H1 (cell line): Measurements from ENCODE around the gene AGBL1. TPM values are rescaled to one million over a fixed set of nuclear protein-coding genes. Genes with fewer than 3 reads are reported as not detected.

Source experiments
- CTCF ChIA-PET: fragments of 300-600 bp; sonication (Branson Sonifier 250); formaldehyde crosslinking; loops from one replicate; lab custom pipeline; 2021; ENCODE audit not compliant: partially characterized antibody; lab: Charles Lee
- POLR2A ChIA-PET: fragments of 300-600 bp; sonication (Branson Sonifier 250); formaldehyde crosslinking; loops from one replicate; lab custom pipeline; 2021; ENCODE audit warnings: inconsistent platforms; ENCODE audit not compliant: partially characterized antibody; lab: Charles Lee
- DNase-seq, 2 experiments: peaks; one replicate each; pipeline versions ENCODE4 v3.0.0 to v3.0.0-alpha.2; 2010 to 2022; ENCODE audit warnings: low spot score in 2 of 2, low read depth in 1 of 2, mixed read lengths in 1 of 2
- FAIRE-seq: peaks from 2 replicates; lab custom pipeline; 2011; peaks lifted over from hg19 to GRCh38; lab: Jason Lieb, UNC
- H2AFZ ChIP-seq: 2 replicates; pipeline ENCODE4 v1.8.1; 2012; ENCODE audit warnings: low read length, inconsistent platforms
- H2AK5ac ChIP-seq: 2 replicates; pipeline ENCODE4 v1.6.1; 2013; ENCODE audit warnings: low read depth, low read length
- H2BK120ac ChIP-seq: replicated peaks from 2 replicates; pipeline ENCODE3; 2013; ENCODE audit warnings: low read depth, low read length, inconsistent platforms
- H2BK12ac ChIP-seq: 2 replicates; pipeline ENCODE4 v1.6.1; 2013; ENCODE audit warnings: low read depth, low read length
- H2BK15ac ChIP-seq: 2 replicates; pipeline ENCODE4 v1.6.1; 2013; ENCODE audit warnings: low read length
- H2BK20ac ChIP-seq: 2 replicates; pipeline ENCODE4 v1.6.1; 2013; ENCODE audit warnings: low read length
- H2BK5ac ChIP-seq: 2 replicates; pipeline ENCODE4 v1.6.1; 2013; ENCODE audit warnings: low read depth, low read length
- H3K14ac ChIP-seq: 2 replicates; pipeline ENCODE4 v1.6.1; 2013; ENCODE audit warnings: inconsistent platforms; ENCODE audit not compliant: insufficient read length
- H3K18ac ChIP-seq: 2 replicates; pipeline ENCODE4 v1.6.1; 2013; ENCODE audit warnings: low read length; ENCODE audit errors: extremely low read depth
- H3K23ac ChIP-seq: 2 replicates; pipeline ENCODE4 v1.6.1; 2013; ENCODE audit warnings: inconsistent platforms; ENCODE audit not compliant: insufficient read length
- H3K23me2 ChIP-seq: 2 replicates; pipeline ENCODE4 v1.6.1; 2013; ENCODE audit warnings: low read depth, low read length
- H3K27ac ChIP-seq: 2 replicates; pipeline ENCODE4 v1.6.1; 2011; ENCODE audit warnings: low read depth, low read length, inconsistent platforms
- H3K27me3 ChIP-seq, 4 experiments: replicated peaks in 1 of 4; 1 replicate in 1 of 4; 2 replicates in 3 of 4; pipeline versions ENCODE4 v1.6.1 to v1.8.1; 2011 to 2013; ENCODE audit warnings: low read length in 3 of 4, mild to moderate bottlenecking in 3 of 4, inconsistent platforms in 2 of 4, mixed read lengths in 2 of 4, moderate library complexity in 1 of 4; ENCODE audit not compliant: control insufficient read depth in 3 of 4, insufficient read depth in 3 of 4; ENCODE audit errors: extremely low read depth in 1 of 4
- H3K36me3 ChIP-seq, 4 experiments: 2 replicates each; pipeline versions ENCODE4 v1.6.1 to v1.8.1; 2011 to 2013; ENCODE audit warnings: mild to moderate bottlenecking in 4 of 4, low read length in 3 of 4, moderate library complexity in 2 of 4, control low read depth in 1 of 4, inconsistent platforms in 1 of 4; ENCODE audit not compliant: insufficient read depth in 4 of 4, control insufficient read depth in 2 of 4
- H3K4ac ChIP-seq: replicated peaks from 2 replicates; pipeline ENCODE3; 2013; ENCODE audit warnings: low read length, low read depth, mixed read lengths, inconsistent platforms; ENCODE audit not compliant: insufficient read length
- H3K4me1 ChIP-seq, 4 experiments: replicated peaks in 1 of 4; 1 replicate in 1 of 4; 2 replicates in 3 of 4; pipeline versions ENCODE4 v1.6.1 to v1.8.1; 2011 to 2013; ENCODE audit warnings: low read length in 3 of 4, inconsistent platforms in 2 of 4, mixed read lengths in 1 of 4; ENCODE audit not compliant: insufficient read depth in 4 of 4, control insufficient read depth in 3 of 4
- H3K4me2 ChIP-seq, 2 experiments: 2 replicates each; pipeline versions ENCODE4 v1.6.1 to v1.8.1; 2011 to 2013; ENCODE audit warnings: low read depth in 2 of 2, low read length in 2 of 2, control low read depth in 1 of 2, inconsistent platforms in 1 of 2, mild to moderate bottlenecking in 1 of 2; ENCODE audit not compliant: insufficient read depth in 1 of 2
- H3K4me3 ChIP-seq, 4 experiments: fragments of 200-600, 300-600 bp in 1 of 4; sonication (generic), shearing (Covaris generic), sonication (Bioruptor Twin) in 1 of 4; 2 replicates each; pipeline versions ENCODE4 v1.5.1 to v1.8.1; 2011 to 2016; ENCODE audit warnings: low read length in 4 of 4, low read depth in 3 of 4, control low read depth in 2 of 4, inconsistent platforms in 2 of 4, mild to moderate bottlenecking in 2 of 4, mixed read lengths in 1 of 4, moderate library complexity in 1 of 4; ENCODE audit not compliant: insufficient read depth in 2 of 4; ENCODE audit errors: extremely low read depth in 1 of 4
- H3K56ac ChIP-seq: replicated peaks from 2 replicates; pipeline ENCODE3; 2013; ENCODE audit warnings: low read depth, mild to moderate bottlenecking, mixed read lengths, low read length, inconsistent platforms; ENCODE audit not compliant: insufficient read length
- H3K79me1 ChIP-seq: 2 replicates; pipeline ENCODE4 v1.6.1; 2013; ENCODE audit warnings: low read depth, low read length, control low read depth
- H3K79me2 ChIP-seq, 2 experiments: 2 replicates each; pipeline versions ENCODE4 v1.6.1 to v1.8.1; 2012 to 2013; ENCODE audit warnings: low read length in 2 of 2, mild to moderate bottlenecking in 2 of 2, inconsistent platforms in 1 of 2; ENCODE audit not compliant: insufficient read depth in 2 of 2, control insufficient read depth in 1 of 2
- H3K9ac ChIP-seq, 4 experiments: replicated peaks in 1 of 4; 1 replicate in 1 of 4; 2 replicates in 3 of 4; pipeline versions ENCODE4 v1.6.1 to v1.8.1; 2011 to 2013; ENCODE audit warnings: low read depth in 3 of 4, low read length in 3 of 4, control low read depth in 2 of 4, mild to moderate bottlenecking in 2 of 4, moderate library complexity in 2 of 4, inconsistent platforms in 1 of 4; ENCODE audit errors: extremely low read depth in 1 of 4
- H3K9me3 ChIP-seq, 2 experiments: 2 replicates each; pipeline versions ENCODE4 v1.6.1 to v1.8.1; 2012 to 2013; ENCODE audit warnings: mild to moderate bottlenecking in 2 of 2, moderate library complexity in 2 of 2, control low read depth in 1 of 2, inconsistent platforms in 1 of 2, low read depth in 1 of 2, low read length in 1 of 2, mixed read lengths in 1 of 2; ENCODE audit not compliant: insufficient read depth in 2 of 2
- H4K20me1 ChIP-seq, 2 experiments: replicated peaks in 1 of 2; 2 replicates each; pipeline versions ENCODE3 to v1.8.1; 2011 to 2013; ENCODE audit warnings: inconsistent platforms in 2 of 2, low read length in 2 of 2, mild to moderate bottlenecking in 1 of 2; ENCODE audit not compliant: insufficient read depth in 2 of 2, control insufficient read depth in 1 of 2
- H4K5ac ChIP-seq: 2 replicates; pipeline ENCODE4 v1.6.1; 2013; ENCODE audit warnings: low read length, low read depth, mixed read lengths, inconsistent platforms; ENCODE audit not compliant: insufficient read length
- H4K8ac ChIP-seq: 2 replicates; pipeline ENCODE4 v1.8.0; 2013; ENCODE audit warnings: mild to moderate bottlenecking, moderate library complexity, low read length, inconsistent platforms; ENCODE audit not compliant: insufficient read depth; ENCODE audit errors: extremely low read depth
- H4K91ac ChIP-seq: replicated peaks from 2 replicates; pipeline ENCODE3; 2013; ENCODE audit warnings: low read length, mixed read lengths, inconsistent platforms; ENCODE audit not compliant: insufficient read length
- ASH2L ChIP-seq: fragments of 200-600, 300-600 bp; sonication (generic); IDR thresholded peaks from one replicate; pipeline ENCODE4 v1.7.1; 2017; ENCODE audit warnings: low read length
- EGR1 ChIP-seq: IDR thresholded peaks from 2 replicates; pipeline ENCODE4 v1.6.1; 2011; ENCODE audit warnings: low read depth, low read length, borderline replicate concordance
- HDAC2 ChIP-seq, 2 experiments: fragments of 300-600 bp in 1 of 2; sonication (generic) in 1 of 2; IDR thresholded peaks; 2 replicates each; pipeline ENCODE4 v1.6.1; 2011 to 2012; ENCODE audit warnings: low read depth in 2 of 2, low read length in 2 of 2, mild to moderate bottlenecking in 2 of 2, moderate library complexity in 2 of 2, borderline replicate concordance in 1 of 2, inconsistent platforms in 1 of 2
- HDAC6 ChIP-seq: IDR thresholded peaks from one replicate; pipeline ENCODE4 v1.7.1; 2012; ENCODE audit warnings: low read depth, mild to moderate bottlenecking, inconsistent platforms, low read length, moderate library complexity
- NANOG ChIP-seq: IDR thresholded peaks from 2 replicates; pipeline ENCODE4 v1.6.1; 2011; ENCODE audit warnings: low read length, low read depth, mild to moderate bottlenecking, inconsistent platforms; ENCODE audit not compliant: insufficient read depth, poor library complexity, severe bottlenecking
- POLR2A ChIP-seq, 2 experiments: IDR thresholded peaks; 1 replicate in 1 of 2; 2 replicates in 1 of 2; pipeline ENCODE4 v1.6.1; 2011; ENCODE audit warnings: low read depth in 2 of 2, low read length in 2 of 2, mild to moderate bottlenecking in 2 of 2; ENCODE audit errors: control extremely low read depth in 1 of 2
- POU5F1 ChIP-seq: IDR thresholded peaks from 2 replicates; pipeline ENCODE4 v1.6.1; 2011; ENCODE audit warnings: low read depth, mild to moderate bottlenecking, low read length, moderate library complexity
- RNF2 ChIP-seq: fragments of 200-900, 300-1000 bp; sonication (generic); IDR thresholded peaks from 2 replicates; pipeline ENCODE4 v1.7.1; 2016; ENCODE audit warnings: borderline replicate concordance, low read depth, mild to moderate bottlenecking, antibody characterized with exemption, low read length; ENCODE audit not compliant: poor library complexity, severe bottlenecking; ENCODE audit errors: missing control alignments
- SAP30 ChIP-seq: fragments of 300-600 bp; sonication (generic); IDR thresholded peaks from 2 replicates; pipeline ENCODE4 v1.7.1; 2012; ENCODE audit warnings: low read length, moderate library complexity, mild to moderate bottlenecking, inconsistent platforms; ENCODE audit not compliant: insufficient read depth, insufficient replicate concordance
- SP4 ChIP-seq: IDR thresholded peaks from 2 replicates; pipeline ENCODE4 v1.6.1; 2012; ENCODE audit warnings: low read length, inconsistent platforms
- TAF1 ChIP-seq: IDR thresholded peaks from 2 replicates; pipeline ENCODE4 v1.6.1; 2011; ENCODE audit warnings: mild to moderate bottlenecking, low read depth, low read length
- TEAD4 ChIP-seq: IDR thresholded peaks from 2 replicates; pipeline ENCODE4 v1.6.1; 2012; ENCODE audit warnings: low read depth, low read length, inconsistent platforms, mixed read lengths
- WGBS, 2 experiments: shearing (Covaris generic) in 1 of 2; methylation state at CpG; one replicate each; pipeline versions ENCODE4 v1.1.6 to v1.1.7; 2013 to 2015; ENCODE audit warnings: low lambda C conversion rate in 2 of 2, mixed read lengths in 2 of 2, inconsistent platforms in 1 of 2, low coverage in 1 of 2, missing lambda C conversion rate in 1 of 2; ENCODE audit not compliant: insufficient replicate concordance in 2 of 2, insufficient coverage in 1 of 2, insufficient read length in 1 of 2; ENCODE audit errors: extremely low coverage in 1 of 2, missing lambda C conversion rate in 1 of 2; 5-methylcytosine and 5-hydroxymethylcytosine counted together
- polyA plus RNA-seq, 7 experiments: library from polyadenylated mRNA; depleted of rRNA in 3 of 7; stranded (reverse) in 5 of 7; unstranded in 2 of 7; fragments of >200 nt in 5 of 7; fragments of 200-250 nt in 2 of 7; gene quantifications; 1 replicate in 5 of 7; 2 replicates in 1 of 7; 4 replicates in 1 of 7; pipeline versions ENCODE4 v1.2.1 to v1.2.3, GENCODE V29; 2011 to 2013; ENCODE audit warnings: missing spikeins in 2 of 7, mixed read lengths in 2 of 7
- total RNA-seq: library from RNA; stranded (reverse); fragmentation: NEBNext Ultra II Directional; extraction: Animal tissue kit (Norgen Biotek cat#: 25700); gene quantifications from 2 replicates; pipeline ENCODE4 v1.2.1, GENCODE V29; 2021

The AGBL1 gene
- total and polyA plus RNA-seq, 2 of the 8 experiments (the other 6 are each of a cell fraction or from before 2014, with no cell fraction given), result not detected

DNA sequence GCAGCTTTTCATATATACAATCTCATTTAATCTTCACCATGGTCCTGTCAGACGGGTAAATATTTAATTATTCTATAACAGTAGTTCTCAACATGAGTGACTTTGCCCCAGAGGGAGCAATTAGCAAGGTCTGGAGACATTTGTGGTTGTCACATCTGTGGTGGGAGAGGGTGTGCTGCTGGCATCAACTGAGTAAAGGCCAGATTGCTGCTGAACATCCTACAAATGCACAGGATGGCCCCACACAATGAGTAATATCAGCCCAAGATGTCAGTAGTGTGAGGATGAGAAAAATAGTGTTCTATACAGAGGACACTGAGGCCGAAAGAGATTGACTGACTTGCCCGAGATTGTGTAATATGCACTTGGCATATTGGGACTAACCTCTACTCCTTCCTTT, 156.0 kb downstream of the AGBL1 start:
- WGBS, 2 experiments, result 93% methylated on average over 3 of the region's 3 CpGs; no CpG with 5 or more reads in 1 of the 2 experiments
- TF ChIP-seq HDAC6 (no peak), HDAC2 (IDR thresholded peaks at IDR 0.05; ENCODE audit: borderline replicate concordance in 1 of 2, low read depth in 2 of 2, low read length in 2 of 2) (no peak), SAP30 (no peak), SP4 (no peak), POLR2A (IDR thresholded peaks at IDR 0.05; ENCODE audit: control extremely low read depth in 1 of 2, low read depth in 2 of 2, low read length in 2 of 2) (no peak), TEAD4 (no peak), POU5F1 (no peak), ASH2L (no peak), TAF1 (no peak), RNF2 (no peak), EGR1 (no peak), NANOG (no peak)

More for the DNA sequence above, 156.0 kb downstream of the AGBL1 start:
- Histone ChIP-seq H3K4me3 (no peak overlapping the region), H3K23ac (no peak overlapping the region), H3K27ac (no peak overlapping the region), H3K18ac (no peak overlapping the region), H2BK20ac (peak overlapping the region; percentile 3; the same call in 1 of the 2 replicates), H3K14ac (peak overlapping the region; percentile 74), H4K91ac (no peak overlapping the region), H3K27me3 (no peaks in the 10 kb centered on the region; a peak in 1 of 7 replicates), H3K4me1 (peaks cover 10 to 17% (median 14%) of the 10 kb centered on the region in 4 experiments), H3K4ac (no peak overlapping the region), H2AFZ (no peak overlapping the region), H4K20me1 (no peaks in the 10 kb centered on the region), H3K9me3 (no peaks in the 10 kb centered on the region), H2BK5ac (peak overlapping the region; percentile 16; the same call in 1 of the 2 replicates), H3K79me2 (no peaks in the 10 kb centered on the region), H3K56ac (no peak overlapping the region), H2BK12ac (peak overlapping the region; percentile 45; the same call in 1 of the 2 replicates), H2BK120ac (no peak overlapping the region), H3K9ac (no peak overlapping the region), H3K4me2 (peak overlapping the region in 1 of 2 experiments; percentile 71; a peak in 1 of 4 replicates), H2AK5ac (no peak overlapping the region), H3K36me3 (no peaks in the 10 kb centered on the region), H2BK15ac (no peak overlapping the region), H3K79me1 (no peaks in the 10 kb centered on the region), H4K8ac (no peak overlapping the region), H3K23me2 (no peaks in the 10 kb centered on the region), H4K5ac (peak overlapping the region; percentile 29)
- FAIRE-seq (no peak), DNase-seq (no peak)
- ChIA-PET CTCF (interaction anchor here (0.6 to 1.0 kb wide), 2 partner anchors 506 to 508 kb away, joined by 3 read pairs; no protein-coding TSS in a partner anchor), POLR2A (no interaction called here)
